NCI-H82 (cell line): Measurements from ENCODE around the gene NFIC.
A peak's percentile ranks its signal among the peaks of the same experiment; 100 is the strongest.
"Not testable (repeated sequence)": the region's sequence is repeated elsewhere in the genome, so short reads cannot be mapped to it uniquely, and the experiment has no call there.

ENCODE experiments used
- DNase-seq: peaks from one replicate; lab custom pipeline; 2025; lab: John Stamatoyannopoulos, UW

Gene NFIC

DNA sequence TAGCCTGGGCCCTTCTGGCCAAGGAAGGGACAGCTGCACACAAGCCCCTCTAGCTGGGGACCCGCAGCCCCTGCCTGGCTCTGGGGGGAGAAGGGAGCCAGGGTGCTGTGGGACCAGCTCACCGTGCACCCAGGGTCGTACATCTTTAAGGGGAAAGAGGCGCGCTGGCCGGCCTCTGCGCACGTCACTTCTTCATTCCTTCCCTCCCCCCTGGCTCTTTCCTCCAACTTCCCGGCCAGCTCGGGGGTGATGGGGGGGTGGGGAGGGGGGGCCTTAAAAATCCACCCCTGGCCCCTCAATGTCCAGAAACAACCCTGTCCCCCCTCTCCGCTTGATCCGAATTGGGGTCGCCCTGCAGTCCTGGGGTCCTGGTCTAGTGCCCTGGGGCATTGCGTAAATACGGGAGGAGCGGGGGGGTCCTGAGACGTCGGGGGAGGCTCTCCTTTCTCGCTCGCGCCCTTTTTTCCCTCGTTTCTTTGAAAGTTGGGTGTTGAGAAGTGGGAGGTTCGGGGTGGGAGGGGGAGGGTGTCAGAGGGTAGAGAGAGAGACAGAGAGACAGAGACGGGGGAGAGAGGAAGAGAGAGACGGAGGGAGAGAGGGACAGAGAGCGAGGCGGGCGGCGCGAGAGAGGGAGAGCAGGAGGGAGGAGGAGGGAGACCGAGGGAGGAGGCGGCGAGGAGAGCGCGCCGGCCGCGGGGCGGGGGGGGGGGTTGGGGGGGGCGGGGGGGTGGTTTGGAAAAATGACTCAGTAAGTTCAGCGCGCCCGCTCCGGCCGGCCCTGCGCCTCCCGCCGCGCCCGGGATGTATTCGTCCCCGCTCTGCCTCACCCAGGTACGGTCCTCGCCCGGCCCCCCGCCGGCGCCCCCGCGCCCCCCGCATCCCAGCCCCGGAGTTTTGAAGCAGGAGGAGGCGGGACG lies at the start of gene NFIC:
Gene NFIC, plus strand, starts transcription at position 748 of the 917 bp plus-strand sequence. Its CDS starts 54 bp downstream, at position 802.
- peak; percentile 55 for DNase-seq

DNA sequence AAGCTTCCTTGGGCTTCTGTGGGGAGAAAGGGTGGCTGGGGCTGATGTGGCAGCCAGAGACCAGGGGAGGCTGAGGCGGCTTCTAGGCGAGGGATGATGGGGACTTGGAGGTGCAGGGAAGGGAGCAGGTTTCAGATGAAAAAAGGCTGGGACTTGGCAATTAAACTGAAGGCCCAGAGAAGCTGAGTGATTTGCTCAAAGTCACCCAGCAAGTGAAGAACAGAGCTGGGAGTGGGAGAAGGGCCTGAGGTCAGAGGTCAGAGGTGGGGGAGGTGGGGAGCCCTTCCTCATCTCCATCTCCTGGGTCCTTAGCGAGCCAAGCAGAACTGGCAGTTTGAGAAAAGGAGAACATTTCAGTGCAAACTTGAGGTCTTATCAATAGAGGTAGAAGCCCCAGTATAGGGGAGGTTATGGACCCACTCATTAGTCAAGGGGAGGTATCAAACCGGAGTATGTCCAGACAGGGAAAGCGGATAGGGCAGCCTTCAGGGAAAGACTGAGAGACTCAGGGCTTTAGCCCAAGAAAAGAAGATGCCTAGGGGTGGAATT lies 49.6 kb upstream of the NFIC start:
- DNase-seq = no peak

DNA sequence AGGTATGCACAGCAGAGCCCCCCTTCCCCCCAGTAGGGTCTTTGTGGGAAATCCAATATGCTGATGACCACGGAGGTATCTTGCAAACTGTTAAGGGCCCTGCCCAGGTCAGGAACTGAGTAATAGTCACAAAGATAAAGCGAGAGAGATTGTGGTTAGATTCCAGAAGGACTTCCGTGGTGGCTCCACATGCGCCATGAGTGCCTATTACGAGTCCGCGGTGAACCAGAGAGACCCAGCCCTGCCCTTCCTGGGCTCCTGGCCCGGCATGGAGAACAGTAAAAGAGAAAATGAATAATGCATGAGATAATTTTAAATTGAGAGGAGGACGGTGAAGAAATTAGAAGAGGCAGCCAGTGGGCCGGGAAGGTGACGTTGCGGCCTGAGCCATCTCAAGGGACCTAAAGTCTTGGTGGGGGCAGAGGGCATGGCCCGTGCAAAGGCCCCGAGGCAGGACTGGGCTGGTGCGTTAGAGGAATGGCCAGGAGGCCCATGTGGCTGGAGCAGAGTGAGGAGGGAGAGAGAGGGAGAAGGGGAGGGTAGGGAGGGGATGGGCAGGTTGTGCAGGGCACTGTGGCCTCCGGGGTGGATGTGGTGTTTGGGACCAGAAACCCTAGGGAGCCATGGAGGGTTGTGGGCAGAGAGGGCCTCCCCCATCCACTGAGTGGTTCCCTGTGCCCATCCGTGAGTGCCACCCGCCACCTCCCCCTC lies 46.6 kb upstream of the NFIC start:
- DNase-seq = no peak

DNA sequence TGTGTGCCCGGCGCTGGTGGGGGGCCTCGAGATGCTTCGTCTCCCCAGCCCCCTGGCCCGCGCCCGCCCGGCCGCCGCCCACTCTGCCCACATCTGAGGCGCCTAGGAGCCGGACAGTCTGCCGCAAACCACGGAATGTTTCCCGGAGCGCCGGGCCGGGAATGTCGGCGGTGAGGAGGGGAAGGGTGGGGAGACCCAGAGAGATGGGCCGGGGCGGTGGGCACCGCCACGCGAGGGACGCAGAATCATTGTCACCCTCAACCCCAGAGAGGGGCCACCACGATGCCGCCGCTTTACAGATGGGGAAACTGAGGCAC lies 46.1 kb upstream of the NFIC start:
- no peak for DNase-seq

DNA sequence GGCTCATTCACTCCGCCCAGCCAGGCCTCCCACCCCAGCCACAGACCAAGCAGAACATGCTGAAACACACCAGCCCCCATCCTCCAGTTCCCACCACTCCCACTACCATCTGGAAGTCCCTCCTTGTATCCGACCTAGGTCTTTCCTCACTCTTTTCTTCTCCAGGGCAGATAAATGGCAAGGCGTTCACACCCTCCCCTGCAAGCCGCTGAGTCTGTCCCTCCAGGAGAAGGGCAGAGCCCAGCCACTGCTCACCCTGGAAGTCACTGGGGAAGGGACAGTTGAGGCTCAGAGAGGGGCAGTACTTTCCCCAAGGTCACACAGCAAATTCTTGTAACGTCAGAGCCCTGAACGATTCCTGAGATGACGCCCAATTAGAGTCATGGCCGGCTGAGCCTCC lies 45.5 kb upstream of the NFIC start:
- no peak for DNase-seq

DNA sequence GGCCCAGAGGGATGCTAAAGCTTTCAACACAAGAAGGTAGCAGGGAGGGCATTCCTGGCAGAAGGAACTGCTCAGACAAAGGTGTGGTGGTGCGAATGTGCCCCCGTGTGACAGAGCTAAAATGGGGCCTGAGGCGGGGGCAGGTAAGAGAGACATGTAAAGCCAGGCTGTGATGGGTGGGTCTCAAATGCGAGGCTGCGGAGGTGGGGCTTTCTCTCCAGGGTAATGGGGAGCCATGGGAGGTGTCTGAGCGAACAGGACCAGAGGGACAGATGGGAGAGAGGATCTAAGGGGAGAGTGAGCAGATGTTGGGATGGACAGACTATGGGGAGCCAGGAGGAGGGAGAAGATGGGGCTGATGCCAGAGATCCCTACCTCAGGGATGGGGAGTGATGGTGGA lies 44.7 kb upstream of the NFIC start:
- no peak for DNase-seq

DNA sequence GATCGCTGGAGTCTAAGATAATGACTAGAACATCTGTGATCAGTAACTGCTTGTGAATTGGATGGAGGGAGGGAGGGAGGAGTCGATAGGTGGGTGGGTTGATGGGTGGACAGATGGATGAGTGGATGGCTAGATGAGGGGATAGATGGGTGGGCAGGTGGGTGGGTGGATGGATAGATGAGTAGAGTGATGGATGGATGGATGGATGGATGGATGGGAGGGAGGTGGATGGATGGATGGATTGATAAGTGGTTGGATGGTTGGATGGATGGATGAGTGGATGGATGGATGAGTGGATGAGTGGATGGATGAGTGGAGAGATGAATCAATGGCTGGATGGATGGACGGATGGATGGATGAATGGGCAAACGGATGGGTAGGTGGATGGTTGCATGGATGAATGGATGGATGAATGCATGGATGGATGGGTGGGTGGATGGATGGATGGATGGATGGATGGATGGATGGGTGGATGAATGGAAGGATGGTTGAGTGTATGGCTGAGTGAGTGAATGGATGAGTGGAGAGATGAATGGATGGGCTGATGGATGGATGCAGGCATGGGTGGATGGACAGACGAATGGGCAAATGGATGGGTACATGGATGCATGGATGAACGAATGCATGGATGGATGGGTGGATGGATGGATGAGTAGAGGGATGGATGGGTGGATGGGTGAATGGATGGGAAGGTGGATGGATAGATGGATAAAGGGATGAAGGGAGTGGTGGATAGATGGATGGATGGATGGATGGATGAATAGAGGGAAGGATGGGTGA lies 44.0 kb upstream of the NFIC start:
- DNase-seq = no peak

DNA sequence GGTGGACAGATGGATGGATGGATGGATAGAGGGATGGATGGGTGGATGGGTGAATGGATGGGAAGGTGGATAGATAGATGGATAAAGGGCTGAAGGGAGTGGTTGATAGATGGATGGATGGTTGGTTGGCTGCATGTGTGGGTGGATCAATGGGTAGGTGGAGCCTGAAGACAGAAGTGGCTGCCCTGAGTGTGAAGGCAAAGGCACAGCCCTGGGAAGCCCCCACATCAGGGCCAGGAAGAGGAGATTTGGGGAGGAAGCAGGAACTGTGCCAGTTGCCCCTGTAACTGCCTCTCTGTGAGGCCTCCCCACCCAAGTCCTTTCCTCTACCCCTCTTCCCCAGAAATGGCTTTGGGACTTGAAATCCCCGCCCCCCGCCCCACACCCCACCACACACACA lies 43.4 kb upstream of the NFIC start:
- DNase-seq = no peak

DNA sequence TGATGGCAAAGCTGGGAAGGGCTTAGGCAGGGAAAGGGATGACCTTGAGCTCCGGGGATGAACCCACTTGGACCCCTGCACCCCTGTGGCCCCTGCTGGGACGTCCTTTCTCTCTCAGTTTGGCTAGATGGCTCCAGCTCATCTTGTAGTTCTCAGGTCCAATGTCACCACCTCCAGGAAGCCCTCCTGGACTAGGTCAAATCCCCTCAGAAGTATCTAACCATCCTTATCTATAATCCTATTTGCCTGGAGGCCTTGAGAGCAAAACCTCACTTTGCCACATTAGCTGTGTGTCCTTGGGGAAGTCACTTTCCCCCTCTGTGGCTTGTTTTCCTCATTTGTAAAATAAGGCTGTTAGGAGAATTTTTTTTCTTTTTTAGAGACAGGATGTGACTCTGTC lies 42.7 kb upstream of the NFIC start:
- no peak for DNase-seq

DNA sequence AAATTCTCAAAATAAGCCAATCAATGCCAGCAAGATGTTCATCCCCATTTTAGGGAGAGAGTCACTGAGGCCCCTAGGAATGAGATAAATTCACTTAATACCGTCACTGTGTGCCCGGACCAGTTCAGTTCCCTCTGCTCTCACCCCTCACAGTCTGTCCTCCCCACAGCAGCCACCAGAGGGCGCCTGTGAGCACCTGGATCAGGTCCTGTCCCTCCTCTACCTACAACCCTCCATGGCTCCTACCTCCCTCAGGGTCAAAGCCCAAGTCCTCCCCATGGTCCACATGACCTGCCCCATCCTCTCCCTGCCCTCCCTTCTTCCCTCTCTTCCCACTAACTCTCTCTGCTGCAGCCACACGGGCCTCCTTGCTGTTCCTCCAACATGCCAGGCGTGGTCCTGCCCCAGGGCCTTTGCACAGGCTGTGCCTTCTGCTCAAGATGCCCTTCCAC lies 42.0 kb upstream of the NFIC start:
- DNase-seq = peak; percentile 54

DNA sequence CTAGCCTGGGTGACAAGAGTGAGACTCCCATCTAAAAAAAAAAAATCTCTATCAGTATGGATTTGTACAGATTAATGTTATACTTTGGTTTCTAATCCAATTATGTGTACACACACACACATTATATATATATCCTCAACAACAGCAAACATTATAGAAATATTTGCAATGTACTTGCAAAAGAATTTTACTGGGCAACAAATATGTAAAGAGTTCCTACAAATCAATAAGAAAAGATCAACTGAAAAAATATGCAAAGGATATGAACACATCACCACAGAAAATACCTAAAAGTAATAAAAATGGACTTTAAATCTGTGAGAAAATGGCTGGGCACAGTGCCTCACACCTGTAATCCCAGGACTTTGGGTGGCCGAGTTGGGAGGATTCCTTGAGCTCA lies 40.9 kb upstream of the NFIC start:
- no peak for DNase-seq

DNA sequence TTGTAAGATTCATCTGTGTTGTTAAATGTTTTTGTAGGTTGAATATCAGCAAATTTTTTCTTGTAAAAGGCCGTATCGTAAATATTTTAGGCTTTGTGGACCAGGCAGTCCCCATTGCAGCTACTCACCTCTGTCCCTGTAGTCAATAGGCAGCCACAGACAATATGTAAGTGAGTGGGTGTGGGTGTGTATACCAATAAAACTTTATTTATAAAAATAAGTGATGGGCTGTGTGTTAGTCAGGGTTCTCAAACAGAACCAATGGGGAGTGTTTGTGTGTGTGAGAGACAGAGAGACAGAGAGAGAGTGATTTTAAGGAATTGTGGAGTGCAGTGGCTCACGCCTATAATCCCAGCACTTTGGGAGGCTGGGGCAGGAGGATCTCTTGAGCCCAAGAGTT lies 37.6 kb upstream of the NFIC start:
- DNase-seq = no peak

DNA sequence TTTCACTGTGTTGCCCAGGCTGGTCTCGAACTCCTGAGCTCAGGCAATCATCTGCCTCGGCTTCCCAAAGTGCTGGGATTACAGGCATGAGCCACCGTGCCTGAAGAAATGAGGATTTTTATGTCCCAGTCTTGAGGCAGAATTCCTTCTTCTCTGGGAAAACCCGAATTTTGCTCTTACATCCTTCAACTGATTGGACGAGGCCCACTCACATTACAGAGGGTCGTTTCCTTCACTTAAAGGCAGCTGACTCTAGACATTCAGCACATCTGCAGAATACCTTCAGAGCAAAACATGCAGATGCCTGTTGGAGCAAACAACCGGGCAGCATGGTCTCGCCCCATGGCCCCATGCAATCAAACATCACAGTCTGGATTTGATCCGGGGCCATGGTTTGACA lies 36.3 kb upstream of the NFIC start:
- DNase-seq = no peak

DNA sequence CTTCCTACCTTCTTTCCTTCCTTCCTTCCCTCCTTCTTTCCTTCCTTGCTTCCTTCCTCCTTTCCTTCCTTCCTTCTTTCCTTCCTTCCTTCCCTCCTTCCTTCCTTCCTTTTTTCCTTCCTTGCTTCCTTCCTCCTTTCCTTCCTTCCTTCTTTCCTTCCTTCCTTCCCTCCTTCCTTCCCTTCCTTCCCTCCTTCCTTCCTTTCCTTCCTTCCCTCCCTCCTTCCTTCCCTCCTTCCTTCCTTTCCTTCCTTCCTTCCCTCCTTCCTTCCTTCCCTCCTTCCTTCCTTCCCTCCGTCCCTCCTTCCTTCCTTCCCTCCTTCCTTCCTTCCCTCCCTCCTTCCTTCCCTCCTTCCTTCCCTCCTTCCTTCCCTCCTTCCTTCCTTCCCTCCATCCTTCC lies 34.2 kb upstream of the NFIC start:
- not testable (repeated sequence) for DNase-seq

DNA sequence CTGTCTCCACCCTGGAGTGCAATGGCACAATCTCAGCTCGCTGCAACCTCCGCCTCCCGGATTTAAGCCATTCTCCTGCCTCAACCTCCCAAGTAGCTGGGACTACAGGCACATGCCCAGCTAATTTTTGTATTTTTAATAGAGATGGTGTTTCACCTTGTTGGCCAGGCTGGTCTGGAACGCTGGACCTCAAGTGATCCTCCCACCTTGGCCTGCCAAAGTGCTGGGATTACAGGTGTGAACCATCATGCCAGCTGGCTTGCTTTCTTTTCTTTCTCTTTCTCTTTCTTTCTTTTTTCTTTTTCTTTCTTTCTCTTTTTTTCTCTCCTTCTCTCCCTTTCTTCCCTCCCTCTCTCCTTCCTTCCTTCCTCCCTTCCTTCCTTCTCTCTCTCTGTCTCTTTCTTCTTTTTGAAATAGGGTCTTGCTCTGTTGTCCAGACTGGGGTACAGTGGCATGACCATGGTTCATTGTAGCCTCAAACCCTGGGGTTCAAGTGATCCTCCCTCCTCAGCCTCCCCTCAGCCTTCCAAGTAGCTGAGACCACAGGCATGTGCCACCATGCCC lies 33.3 kb upstream of the NFIC start:
- no peak for DNase-seq

DNA sequence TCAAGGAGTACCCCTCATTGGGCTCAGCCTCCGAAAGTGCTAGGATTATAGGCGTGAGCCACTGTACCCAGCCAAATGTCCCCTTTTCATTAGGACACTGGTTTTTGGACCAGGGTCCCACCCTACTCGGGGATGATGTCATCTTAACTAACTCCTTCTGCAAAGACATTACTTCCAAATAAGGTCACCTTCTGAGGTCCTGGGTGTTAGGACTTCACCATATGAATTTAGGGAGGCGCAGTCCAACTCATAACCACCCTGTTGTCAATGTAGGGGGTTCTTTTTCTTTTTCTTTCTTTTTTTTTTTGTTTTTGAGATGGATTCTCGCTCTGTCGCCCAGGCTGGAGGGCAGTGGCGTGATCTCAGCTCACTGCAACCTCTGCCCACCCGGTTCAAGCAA lies 32.7 kb upstream of the NFIC start:
- no peak for DNase-seq

DNA sequence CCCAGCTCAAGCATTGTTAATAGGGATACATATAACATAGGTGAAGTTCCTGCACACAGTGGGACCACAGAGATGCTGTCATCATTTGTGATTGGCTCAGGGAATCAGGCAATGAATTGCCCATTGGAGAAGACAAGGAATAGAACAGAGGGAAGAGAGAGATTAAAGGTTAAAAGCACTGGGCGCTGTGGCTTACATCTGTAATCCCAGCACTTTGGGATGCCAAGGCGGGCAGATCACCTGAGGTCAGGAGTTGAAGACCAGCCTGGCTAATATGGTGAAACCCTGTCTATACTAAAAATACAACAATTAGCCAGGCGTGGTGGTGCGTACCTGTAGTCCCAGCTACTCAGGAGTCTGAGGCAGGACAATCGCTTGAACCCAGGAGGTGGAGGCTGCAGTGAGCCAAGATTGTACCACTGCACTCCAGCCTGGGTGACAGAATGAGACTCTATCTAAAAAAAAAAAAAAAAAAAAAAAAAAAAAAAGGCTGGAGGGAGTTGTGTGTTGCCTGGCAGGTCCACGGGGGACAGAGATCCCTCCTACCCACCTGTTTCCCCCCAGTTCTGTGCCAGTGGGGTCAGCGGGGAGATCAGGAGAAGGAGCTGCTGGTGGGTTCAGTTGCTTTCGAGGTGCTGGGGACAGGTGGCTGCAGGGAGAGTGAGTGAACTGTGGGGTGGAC lies 31.5 kb upstream of the NFIC start:
- not testable (repeated sequence) for DNase-seq

DNA sequence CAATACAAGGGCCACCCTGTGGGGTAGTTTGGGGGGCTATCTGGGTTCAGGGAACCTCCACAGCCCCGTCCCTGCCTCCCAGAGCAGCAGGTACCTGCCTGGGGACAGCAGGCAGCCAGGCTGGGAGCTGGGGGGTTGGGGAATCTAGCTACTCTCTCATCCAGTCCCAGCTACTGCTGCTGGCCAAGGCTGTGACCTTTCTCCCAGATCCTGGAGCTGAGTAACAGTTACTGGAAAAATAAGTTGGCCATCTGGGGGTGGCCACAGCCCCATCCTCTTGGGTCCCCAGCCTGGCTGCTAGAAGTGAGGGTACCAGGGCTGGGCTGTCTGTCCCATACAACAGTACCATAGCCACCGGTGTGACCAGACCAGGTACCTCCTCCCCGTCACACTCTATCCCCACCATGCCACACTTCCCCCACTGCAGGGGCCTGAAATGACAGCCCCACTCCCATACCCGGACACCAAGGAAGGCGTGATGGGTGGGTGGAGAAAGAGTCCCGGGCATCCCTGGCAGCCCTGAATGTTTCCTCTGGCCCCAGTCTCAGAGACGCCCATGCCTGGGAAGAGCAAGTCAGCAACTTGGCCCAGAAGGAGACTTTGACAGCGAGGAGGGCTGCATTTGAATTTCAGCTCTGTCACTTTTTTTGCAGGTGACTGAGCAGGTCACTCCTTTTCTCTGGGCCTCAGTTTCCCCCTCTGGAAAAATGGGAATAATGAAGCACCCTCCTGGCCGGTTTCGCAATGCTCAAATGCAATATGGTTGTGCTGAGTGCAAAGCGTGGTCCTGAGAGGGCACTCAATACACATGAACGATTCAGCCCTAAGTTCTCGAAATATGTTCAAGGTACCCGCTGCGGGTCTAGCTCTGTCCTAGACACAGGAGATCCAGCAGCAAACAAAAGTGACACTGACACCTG lies 30.7 kb upstream of the NFIC start:
- DNase-seq = no peak

DNA sequence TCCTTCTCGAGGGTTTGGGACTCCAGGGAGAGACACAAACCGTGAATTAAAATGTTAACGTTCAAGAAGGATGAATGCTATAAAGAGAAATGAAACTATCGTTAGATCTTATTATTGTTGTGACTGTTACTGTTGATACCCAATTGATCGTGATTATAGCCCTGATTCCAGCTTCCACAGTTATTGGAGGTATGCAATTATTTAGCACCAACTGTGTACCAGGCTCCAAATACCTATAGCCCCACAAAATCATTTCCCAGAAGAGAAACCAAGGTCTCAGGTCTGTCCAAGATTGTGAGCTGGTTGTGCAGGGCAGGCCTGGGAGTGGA lies 30.1 kb upstream of the NFIC start:
- DNase-seq = no peak

DNA sequence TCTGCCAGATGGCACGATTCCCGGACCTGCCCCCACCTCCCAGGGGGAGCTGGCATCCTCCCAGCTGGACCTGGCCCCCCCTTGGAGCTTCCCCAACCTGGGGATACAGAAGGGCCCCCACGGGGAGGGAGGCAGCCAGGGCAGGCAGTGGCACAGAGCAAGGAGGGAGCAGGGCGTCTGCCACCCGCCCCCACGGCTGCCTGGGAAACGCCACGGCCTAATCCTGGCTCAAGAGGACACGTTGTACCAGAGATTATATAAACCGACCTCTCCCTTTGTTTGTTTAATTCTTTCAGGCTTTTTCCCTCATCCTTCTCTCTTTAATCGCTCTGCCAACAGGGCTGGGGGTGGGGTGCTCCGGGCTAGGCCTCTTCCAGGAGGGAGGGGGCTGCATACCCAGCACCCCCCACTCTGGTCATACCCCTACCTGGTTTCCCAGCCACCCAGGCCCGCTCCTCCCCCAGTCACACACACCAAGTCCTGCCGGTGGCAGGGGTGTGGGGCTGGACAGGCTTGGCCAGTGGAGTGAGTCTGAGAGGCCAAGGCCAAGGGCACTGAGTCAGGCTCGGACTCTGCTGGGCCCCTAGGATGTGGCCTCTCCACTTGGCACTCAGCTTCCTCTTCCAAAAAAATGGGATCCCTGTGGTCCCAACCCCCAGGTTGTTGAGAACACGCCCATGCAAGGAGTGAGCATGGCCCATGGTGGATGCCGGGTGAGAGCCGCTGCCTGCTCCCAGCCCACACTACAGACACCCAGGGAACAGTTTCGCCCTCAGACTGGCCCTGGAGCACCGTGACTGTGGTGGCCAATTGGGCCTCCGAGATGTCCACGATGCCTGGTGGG lies 29.5 kb upstream of the NFIC start:
- peak; percentile 65 for DNase-seq
